IMR-90 (cell line): ENCODE results near the gene DLG5. TPM values are rescaled to one million over a fixed set of nuclear protein-coding genes. Genes with fewer than 3 reads are reported as not detected.

Experiments
- ATAC-seq: fragments of 200-7000 bp; cut with Tn5 transposase; 2 replicates; pipeline ENCODE4 v1.9.1; 2020; ENCODE audit warnings: low read depth, mild to moderate bottlenecking, moderate library complexity
- BruUV-seq: library from RNA; stranded (reverse); fragments of 400-500 nt; replicated peaks from 2 replicates; lab custom pipeline; 2021; lab: Mats Ljungman, UMichigan
- CTCF ChIA-PET: fragments of 300-600 bp; formaldehyde crosslinking; extraction: SDS; loops from one replicate; lab custom pipeline; 2021; ENCODE audit warnings: antibody characterized with exemption; lab: Yijun Ruan, JAX
- POLR2A ChIA-PET: fragments of 300-600 bp; sonication (Branson Sonifier 250); formaldehyde crosslinking; loops from one replicate; lab custom pipeline; 2022; ENCODE audit warnings: antibody characterized with exemption; ENCODE audit not compliant: unreplicated experiment; lab: Charles Lee
- DNase-seq: peaks from one replicate; pipeline ENCODE4 v3.0.0; 2013
- H2AFZ ChIP-seq: replicated peaks from 2 replicates; pipeline ENCODE3; 2013; ENCODE audit warnings: low read length, mild to moderate bottlenecking; ENCODE audit not compliant: poor library complexity
- H2AK5ac ChIP-seq: 2 replicates; pipeline ENCODE4 v1.6.1; 2013; ENCODE audit warnings: low read depth, low read length, inconsistent platforms
- H2AK9ac ChIP-seq: replicated peaks from 2 replicates; pipeline ENCODE3; 2013; ENCODE audit warnings: mild to moderate bottlenecking, low read depth, low read length, moderate library complexity; ENCODE audit not compliant: poor library complexity
- H2BK120ac ChIP-seq: 2 replicates; pipeline ENCODE4 v1.6.1; 2013; ENCODE audit warnings: low read depth, low read length, inconsistent platforms
- H2BK15ac ChIP-seq: 3 replicates; pipeline ENCODE4 v1.6.1; 2013; ENCODE audit warnings: low read depth, low read length, inconsistent platforms
- H2BK20ac ChIP-seq: 2 replicates; pipeline ENCODE4 v1.6.1; 2013; ENCODE audit warnings: low read depth, mild to moderate bottlenecking, inconsistent platforms, low read length, moderate library complexity
- H2BK5ac ChIP-seq: 2 replicates; pipeline ENCODE4 v1.6.1; 2013; ENCODE audit warnings: mild to moderate bottlenecking, low read depth, low read length, inconsistent platforms; ENCODE audit not compliant: poor library complexity, severe bottlenecking
- H3K14ac ChIP-seq: replicated peaks from 2 replicates; pipeline ENCODE4 v1.6.1; 2013; ENCODE audit warnings: low read depth, low read length, inconsistent platforms
- H3K18ac ChIP-seq: 2 replicates; pipeline ENCODE4 v1.6.1; 2013; ENCODE audit warnings: low read depth, low read length, control low read depth
- H3K23ac ChIP-seq: 2 replicates; pipeline ENCODE4 v1.6.1; 2013; ENCODE audit warnings: low read depth, low read length, inconsistent platforms
- H3K27ac ChIP-seq: 2 replicates; pipeline ENCODE4 v1.5.1; 2013; ENCODE audit warnings: mild to moderate bottlenecking, control low read depth, low read length; ENCODE audit not compliant: insufficient read depth
- H3K27me3 ChIP-seq: 2 replicates; pipeline ENCODE4 v1.6.1; 2013; ENCODE audit warnings: low read length; ENCODE audit not compliant: control insufficient read depth, insufficient read depth
- H3K36me3 ChIP-seq: 2 replicates; pipeline ENCODE4 v1.6.1; 2013; ENCODE audit warnings: low read length, mixed read lengths; ENCODE audit not compliant: control insufficient read depth, insufficient read depth
- H3K4ac ChIP-seq: 2 replicates; pipeline ENCODE4 v1.6.1; 2013; ENCODE audit warnings: low read depth, low read length, inconsistent platforms
- H3K4me1 ChIP-seq: 2 replicates; pipeline ENCODE4 v1.6.1; 2013; ENCODE audit warnings: low read length, mixed read lengths; ENCODE audit not compliant: control insufficient read depth, insufficient read depth
- H3K4me2 ChIP-seq: 2 replicates; pipeline ENCODE4 v1.6.1; 2013; ENCODE audit warnings: low read depth, mild to moderate bottlenecking, control low read depth, low read length, moderate library complexity
- H3K4me3 ChIP-seq: 2 replicates; pipeline ENCODE4 v1.5.1; 2013; ENCODE audit warnings: low read depth, mild to moderate bottlenecking, control low read depth, low read length, moderate library complexity; ENCODE audit not compliant: insufficient read depth
- H3K56ac ChIP-seq: 2 replicates; pipeline ENCODE4 v1.6.1; 2013; ENCODE audit warnings: low read length, inconsistent platforms; ENCODE audit not compliant: insufficient read depth; ENCODE audit errors: extremely low read depth
- H3K79me1 ChIP-seq, 2 experiments: 2 replicates each; pipeline ENCODE4 v1.6.1; 2013; ENCODE audit warnings: low read length in 2 of 2, inconsistent platforms in 1 of 2, low read depth in 1 of 2
- H3K9ac ChIP-seq: 2 replicates; pipeline ENCODE4 v1.6.1; 2013; ENCODE audit warnings: low read depth, low read length, control low read depth
- H3K9me1 ChIP-seq: 2 replicates; pipeline ENCODE4 v1.6.1; 2013; ENCODE audit warnings: low read length, inconsistent platforms; ENCODE audit not compliant: insufficient read depth
- H3K9me3 ChIP-seq: 2 replicates; pipeline ENCODE4 v1.6.1; 2013; ENCODE audit warnings: low read length; ENCODE audit not compliant: control insufficient read depth, insufficient read depth
- H4K20me1 ChIP-seq: 2 replicates; pipeline ENCODE4 v1.6.1; 2013; ENCODE audit warnings: low read length, inconsistent platforms; ENCODE audit not compliant: insufficient read depth
- H4K5ac ChIP-seq: 2 replicates; pipeline ENCODE4 v1.6.1; 2013; ENCODE audit warnings: mild to moderate bottlenecking, low read depth, low read length, control low read depth
- H4K8ac ChIP-seq, 2 experiments: 2 replicates each; pipeline ENCODE4 v1.6.1; 2013; ENCODE audit warnings: low read depth in 2 of 2, low read length in 2 of 2, control low read depth in 1 of 2, inconsistent platforms in 1 of 2
- H4K91ac ChIP-seq: 2 replicates; pipeline ENCODE4 v1.6.1; 2013; ENCODE audit warnings: low read depth, low read length, inconsistent platforms; ENCODE audit not compliant: insufficient read depth
- CTCF ChIP-seq: conservative IDR thresholded peaks from 2 replicates; pipeline ENCODE4 v1.5.1; 2012; ENCODE audit warnings: mild to moderate bottlenecking, low read depth, low read length, improper control_type of control experiment
- MAFK ChIP-seq: IDR thresholded peaks from 2 replicates; pipeline ENCODE4 v1.6.1; 2012; ENCODE audit warnings: low read depth, low read length, improper control_type of control experiment
- MXI1 ChIP-seq: IDR thresholded peaks from 2 replicates; pipeline ENCODE4 v1.6.1; 2012; ENCODE audit warnings: low read depth, mild to moderate bottlenecking, low read length, moderate library complexity, borderline replicate concordance
- NFE2L2 ChIP-seq: fragments of 150-350 bp; IDR thresholded peaks from 2 replicates; pipeline ENCODE4 v1.6.1; 2016; ENCODE audit warnings: low read depth, mild to moderate bottlenecking, low read length
- RCOR1 ChIP-seq: IDR thresholded peaks from 2 replicates; pipeline ENCODE4 v1.6.1; 2012; ENCODE audit warnings: mild to moderate bottlenecking, low read length, improper control_type of control experiment; ENCODE audit not compliant: insufficient replicate concordance
- RFX5 ChIP-seq: IDR thresholded peaks from 2 replicates; pipeline ENCODE4 v1.8.0; 2012; ENCODE audit warnings: low read depth, mild to moderate bottlenecking, low read length, moderate library complexity
- SMC3 ChIP-seq: fragments of 150-350 bp; IDR thresholded peaks from 2 replicates; pipeline ENCODE4 v1.6.1; 2016; ENCODE audit warnings: low read depth, mild to moderate bottlenecking, antibody characterized with exemption, low read length, moderate library complexity
- WGBS, 2 experiments: methylation state at CpG; one replicate each; pipeline versions ENCODE4 v1.1.5 to v1.1.7; 2013; ENCODE audit warnings: missing lambda C conversion rate in 2 of 2; ENCODE audit not compliant: insufficient read length in 1 of 2; ENCODE audit errors: extremely low coverage in 2 of 2; 5-methylcytosine and 5-hydroxymethylcytosine counted together
- dilution Hi-C: fragments of 300-500 bp; cut with HindIII; formaldehyde crosslinking; loops from one replicate; pipeline ENCODE4 v1.14.3; 2018; ENCODE audit warnings: low sequenced_read_pairs; ENCODE audit not compliant: unreplicated experiment
- in situ Hi-C: fragments of 300-500 bp; cut with MboI; formaldehyde crosslinking; loops from 3 replicates; pipeline ENCODE4 v1.14.3; 2019; ENCODE audit warnings: low sequenced_read_pairs, inconsistent platforms, mixed read lengths
- intact Hi-C: fragments of 100-400 bp; cut with micrococcal nuclease; formaldehyde crosslinking; loops from 2 replicates; pipeline ENCODE4 v1.10.0; 2022
- polyA plus RNA-seq, 3 experiments: library from polyadenylated mRNA; depleted of rRNA; stranded (reverse); fragments of >200 nt; gene quantifications; 2 replicates each; pipeline ENCODE4 v1.2.3, GENCODE V29; 2012; ENCODE audit warnings: low replicate concordance in 1 of 3
- total RNA-seq: library from RNA; depleted of rRNA; stranded (reverse); fragments of >200 nt; gene quantifications from 2 replicates; pipeline ENCODE4 v1.2.3, GENCODE V29; 2012

DLG5 gene
- total and polyA plus RNA-seq, 2 of the 4 experiments (the other 2 are of a cell fraction), result 12.7 to 28.7 TPM

- H3K27me3 ChIP-seq, result no peaks in the 10 kb centered on the region
- H3K9me3 ChIP-seq, result peaks cover 9% of the 10 kb centered on the region
- H2BK20ac ChIP-seq, result no peak overlapping the region
- H4K20me1 ChIP-seq, result no peaks in the 10 kb centered on the region
- ChIA-PET CTCF (no interaction called here), POLR2A (no interaction called here)
- dilution Hi-C loops (no loop called here), intact Hi-C loops (no loop called here), in situ Hi-C loops (no loop called here)
- no peak overlapping the region for H2AFZ ChIP-seq
- H2BK15ac ChIP-seq, result no peak overlapping the region
- no TSS peak for BruUV-seq
- no peaks in the 10 kb centered on the region for H3K4me1 ChIP-seq
- no peak overlapping the region for H3K4ac ChIP-seq
- H3K14ac ChIP-seq, result no peak overlapping the region
- H2AK5ac ChIP-seq, result no peak overlapping the region
- ATAC-seq (no peak), DNase-seq (no peak)
- H3K56ac ChIP-seq, result no peak overlapping the region
- no peaks in the 10 kb centered on the region for H3K79me1 ChIP-seq
- H4K8ac ChIP-seq, result no peak overlapping the region
- H3K23ac ChIP-seq, result no peak overlapping the region
- H3K27ac ChIP-seq, result no peak overlapping the region
- H2AK9ac ChIP-seq, result no peak overlapping the region
- no peak overlapping the region for H2BK5ac ChIP-seq
- WGBS, 2 experiments, result no CpG with 5 or more reads among the region's 1 CpG
- no peak overlapping the region for H3K4me2 ChIP-seq
- no peak overlapping the region for H3K18ac ChIP-seq
- no peaks in the 10 kb centered on the region for H3K9me1 ChIP-seq
- no peak overlapping the region for H3K4me3 ChIP-seq
- no peak overlapping the region for H3K9ac ChIP-seq
- H2BK120ac ChIP-seq, result no peak overlapping the region
- no peak overlapping the region for H4K5ac ChIP-seq
- H3K36me3 ChIP-seq, result no peaks in the 10 kb centered on the region
- TF ChIP-seq RCOR1 (no peak), SMC3 (no peak), MXI1 (no peak), MAFK (no peak), CTCF (no peak), RFX5 (no peak), NFE2L2 (no peak)
- H4K91ac ChIP-seq, result no peak overlapping the region
Observed at GRCh38 chr10:77955136-77955535, 28.6 kb upstream of the DLG5 start.
